Mesendoderm (in vitro differentiated cells): ENCODE results near the gene AFF4.

ENCODE experiments used
- DNase-seq: peaks from one replicate; pipeline ENCODE4 v3.0.0; 2013
- H2AK5ac ChIP-seq: 2 replicates; pipeline ENCODE4 v1.6.1; 2013; ENCODE audit warnings: low read length, inconsistent platforms
- H2BK120ac ChIP-seq: 2 replicates; pipeline ENCODE4 v1.6.1; 2013; ENCODE audit warnings: low read depth, mild to moderate bottlenecking, low read length, moderate library complexity, mixed read lengths
- H2BK15ac ChIP-seq: replicated peaks from 2 replicates; pipeline ENCODE4 v1.6.1; 2013; ENCODE audit warnings: low read depth, mild to moderate bottlenecking, moderate library complexity
- H2BK5ac ChIP-seq: 2 replicates; pipeline ENCODE4 v1.6.1; 2013; ENCODE audit warnings: low read length, inconsistent platforms
- H3K18ac ChIP-seq: 2 replicates; pipeline ENCODE4 v1.6.1; 2013; ENCODE audit warnings: mild to moderate bottlenecking, low read length, mixed read lengths
- H3K23ac ChIP-seq: one replicate; pipeline ENCODE4 v1.6.1; 2013; ENCODE audit warnings: low read length
- H3K27ac ChIP-seq: 2 replicates; pipeline ENCODE4 v1.5.1; 2013; ENCODE audit warnings: low read depth, mild to moderate bottlenecking, inconsistent platforms, low read length, moderate library complexity
- H3K27me3 ChIP-seq: 2 replicates; pipeline ENCODE4 v1.6.1; 2013; ENCODE audit warnings: low read length, control low read depth, mild to moderate bottlenecking, inconsistent platforms; ENCODE audit not compliant: insufficient read depth, poor library complexity
- H3K36me3 ChIP-seq: 2 replicates; pipeline ENCODE4 v1.6.1; 2013; ENCODE audit warnings: low read length, inconsistent platforms; ENCODE audit not compliant: control insufficient read depth, insufficient read depth
- H3K4ac ChIP-seq: one replicate; pipeline ENCODE4 v1.6.1; 2013; ENCODE audit warnings: low read depth, mild to moderate bottlenecking, low read length, moderate library complexity
- H3K4me1 ChIP-seq: 2 replicates; pipeline ENCODE4 v1.6.1; 2013; ENCODE audit warnings: low read depth, low read length, inconsistent platforms; ENCODE audit not compliant: control insufficient read depth
- H3K4me2 ChIP-seq: 2 replicates; pipeline ENCODE4 v1.6.1; 2013; ENCODE audit warnings: low read length
- H3K4me3 ChIP-seq: 2 replicates; pipeline ENCODE4 v1.5.1; 2013; ENCODE audit warnings: mild to moderate bottlenecking, low read length
- H3K56ac ChIP-seq: one replicate; pipeline ENCODE4 v1.6.1; 2013; ENCODE audit warnings: low read length
- H3K79me1 ChIP-seq: 2 replicates; pipeline ENCODE4 v1.6.1; 2013; ENCODE audit warnings: low read length, inconsistent platforms
- H3K79me2 ChIP-seq: 2 replicates; pipeline ENCODE4 v1.6.1; 2013; ENCODE audit warnings: mild to moderate bottlenecking, low read length; ENCODE audit not compliant: control insufficient read depth, insufficient read depth
- H3K9ac ChIP-seq: 2 replicates; pipeline ENCODE4 v1.6.1; 2013; ENCODE audit warnings: low read length, inconsistent platforms
- H4K5ac ChIP-seq: one replicate; pipeline ENCODE4 v1.6.1; 2013; ENCODE audit warnings: low read length
- H4K8ac ChIP-seq: one replicate; pipeline ENCODE4 v1.6.1; 2013; ENCODE audit warnings: low read depth, mild to moderate bottlenecking, control low read depth, low read length, moderate library complexity
- WGBS: extraction: QIAGEN DNeasy Blood & Tissue Kit; methylation state at CpG from one replicate; pipeline ENCODE4 v1.1.7; 2013; ENCODE audit warnings: low lambda C conversion rate, missing lambda C conversion rate; ENCODE audit not compliant: insufficient coverage; ENCODE audit errors: extremely low coverage; 5-methylcytosine and 5-hydroxymethylcytosine counted together

AFF4 gene

DNA sequence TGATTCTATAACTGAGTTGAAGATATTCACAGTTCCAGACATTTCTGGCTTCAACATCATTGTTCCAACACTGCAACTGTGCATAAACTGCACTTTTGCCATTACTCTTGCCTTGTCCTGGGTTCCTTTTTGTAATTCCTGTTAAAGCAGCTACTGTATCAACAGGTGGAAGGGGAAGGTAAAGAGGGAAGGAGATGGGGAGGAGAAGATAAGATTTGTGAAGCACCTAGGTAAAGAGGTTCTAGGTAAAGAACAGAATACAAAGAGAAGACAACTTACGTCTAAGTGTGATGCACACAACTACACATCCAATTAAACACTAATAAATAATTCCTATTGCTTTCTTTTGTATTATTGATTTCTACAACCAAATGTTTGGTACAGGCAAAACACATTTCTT, 53.7 kb downstream of the AFF4 start:
- Histone ChIP-seq H3K23ac (no peak overlapping the region), H2BK15ac (no peak overlapping the region), H3K18ac (no peak overlapping the region), H2BK5ac (no peak overlapping the region), H3K4ac (no peak overlapping the region), H2AK5ac (no peak overlapping the region), H4K8ac (no peak overlapping the region), H3K9ac (no peak overlapping the region), H3K4me2 (no peak overlapping the region), H3K27me3 (no peaks in the 10 kb centered on the region), H2BK120ac (no peak overlapping the region), H3K36me3 (no peaks in the 10 kb centered on the region), H3K27ac (no peak overlapping the region), H3K4me3 (no peak overlapping the region), H4K5ac (no peak overlapping the region), H3K56ac (no peak overlapping the region), H3K79me2 (no peaks in the 10 kb centered on the region), H3K79me1 (peaks cover 2% of the 10 kb centered on the region), H3K4me1 (no peaks in the 10 kb centered on the region)
- no CpG with 5 or more reads among the region's 1 CpG for WGBS
- no peak for DNase-seq

DNA sequence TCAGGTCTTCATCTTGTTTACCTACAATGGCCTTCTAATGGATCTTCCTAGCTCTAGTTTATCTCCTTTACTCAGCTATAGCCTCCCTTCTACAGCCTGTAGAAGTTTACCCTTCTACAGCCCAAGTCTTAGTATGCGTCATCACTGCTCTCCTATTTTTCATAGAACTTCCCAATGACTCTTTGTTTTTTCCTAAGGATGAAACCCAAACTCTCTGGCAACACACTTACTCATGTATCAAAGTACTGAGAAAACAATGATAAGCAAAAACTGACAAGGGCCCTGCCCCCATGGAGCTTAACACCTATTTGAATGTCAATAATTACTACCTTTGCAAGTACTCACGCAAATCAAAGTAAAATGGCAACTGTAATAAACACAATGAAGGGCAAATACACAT, 56.3 kb downstream of the AFF4 start:
- H3K27ac ChIP-seq: no peak overlapping the region
- no peak overlapping the region for H2BK120ac ChIP-seq
- H3K27me3 ChIP-seq: no peaks in the 10 kb centered on the region
- H3K36me3 ChIP-seq: no peaks in the 10 kb centered on the region
- no peak overlapping the region for H3K4ac ChIP-seq
- no peak overlapping the region for H2BK15ac ChIP-seq
- H3K56ac ChIP-seq: no peak overlapping the region
- no peak overlapping the region for H4K8ac ChIP-seq
- no peak overlapping the region for H4K5ac ChIP-seq
- H3K79me1 ChIP-seq: peaks cover 2% of the 10 kb centered on the region
- no peak overlapping the region for H3K4me2 ChIP-seq
- H3K79me2 ChIP-seq: no peaks in the 10 kb centered on the region
- DNase-seq: peak; percentile 13
- H3K18ac ChIP-seq: no peak overlapping the region
- H2BK5ac ChIP-seq: no peak overlapping the region
- no peak overlapping the region for H3K23ac ChIP-seq
- H3K4me1 ChIP-seq: no peaks in the 10 kb centered on the region
- no peak overlapping the region for H3K9ac ChIP-seq
- H3K4me3 ChIP-seq: no peak overlapping the region
- WGBS: no CpG with 5 or more reads among the region's 2 CpGs
- no peak overlapping the region for H2AK5ac ChIP-seq

DNA sequence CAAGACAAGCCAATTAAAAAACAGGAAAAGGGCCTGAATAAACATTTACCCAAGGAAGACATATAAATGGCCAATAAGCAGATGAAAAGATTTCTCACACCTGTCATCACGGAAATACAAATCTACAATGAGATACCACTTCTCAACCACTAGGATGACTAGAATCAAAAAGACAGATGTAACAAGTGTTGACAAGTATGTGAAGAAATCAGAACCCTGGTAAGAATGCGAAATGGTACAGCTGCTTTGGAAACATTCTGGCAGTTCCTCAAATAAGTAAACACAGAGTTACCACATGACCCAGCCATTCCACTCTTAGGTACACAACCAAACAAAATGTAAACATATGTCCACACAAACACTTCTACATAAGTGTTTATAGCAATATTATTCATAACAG, 57.5 kb downstream of the AFF4 start:
- H3K23ac ChIP-seq: no peak overlapping the region
- no peak overlapping the region for H3K27ac ChIP-seq
- no peak overlapping the region for H3K4me3 ChIP-seq
- H3K4me2 ChIP-seq: no peak overlapping the region
- no peak overlapping the region for H4K8ac ChIP-seq
- peaks cover 2% of the 10 kb centered on the region for H3K79me1 ChIP-seq
- no peak overlapping the region for H3K4ac ChIP-seq
- no CpG with 5 or more reads among the region's 2 CpGs for WGBS
- H3K79me2 ChIP-seq: no peaks in the 10 kb centered on the region
- no peak overlapping the region for H2BK5ac ChIP-seq
- no peak for DNase-seq
- H3K36me3 ChIP-seq: no peaks in the 10 kb centered on the region
- H4K5ac ChIP-seq: no peak overlapping the region
- no peaks in the 10 kb centered on the region for H3K4me1 ChIP-seq
- no peak overlapping the region for H2AK5ac ChIP-seq
- no peaks in the 10 kb centered on the region for H3K27me3 ChIP-seq
- H3K56ac ChIP-seq: no peak overlapping the region
- no peak overlapping the region for H2BK15ac ChIP-seq
- H2BK120ac ChIP-seq: no peak overlapping the region
- no peak overlapping the region for H3K9ac ChIP-seq
- no peak overlapping the region for H3K18ac ChIP-seq

- peaks cover 2% of the 10 kb centered on the region for H3K79me1 ChIP-seq
- H4K8ac ChIP-seq: no peak overlapping the region
- H3K4me1 ChIP-seq: no peaks in the 10 kb centered on the region
- H3K4me3 ChIP-seq: no peak overlapping the region
- H3K23ac ChIP-seq: no peak overlapping the region
- H2BK15ac ChIP-seq: no peak overlapping the region
- peaks cover 6% of the 10 kb centered on the region for H3K36me3 ChIP-seq
- DNase-seq: no peak
- no peak overlapping the region for H3K9ac ChIP-seq
- no peak overlapping the region for H3K18ac ChIP-seq
- no peak overlapping the region for H2BK120ac ChIP-seq
- H3K4me2 ChIP-seq: no peak overlapping the region
- H2AK5ac ChIP-seq: no peak overlapping the region
- no peak overlapping the region for H3K27ac ChIP-seq
- no peaks in the 10 kb centered on the region for H3K27me3 ChIP-seq
- no peaks in the 10 kb centered on the region for H3K79me2 ChIP-seq
- no peak overlapping the region for H3K56ac ChIP-seq
- H4K5ac ChIP-seq: no peak overlapping the region
- no peak overlapping the region for H2BK5ac ChIP-seq
- H3K4ac ChIP-seq: no peak overlapping the region
- no CpG with 5 or more reads among the region's 3 CpGs for WGBS
Observed at GRCh38 chr5:132901730-132902129, 61.7 kb downstream of the AFF4 start.

DNA sequence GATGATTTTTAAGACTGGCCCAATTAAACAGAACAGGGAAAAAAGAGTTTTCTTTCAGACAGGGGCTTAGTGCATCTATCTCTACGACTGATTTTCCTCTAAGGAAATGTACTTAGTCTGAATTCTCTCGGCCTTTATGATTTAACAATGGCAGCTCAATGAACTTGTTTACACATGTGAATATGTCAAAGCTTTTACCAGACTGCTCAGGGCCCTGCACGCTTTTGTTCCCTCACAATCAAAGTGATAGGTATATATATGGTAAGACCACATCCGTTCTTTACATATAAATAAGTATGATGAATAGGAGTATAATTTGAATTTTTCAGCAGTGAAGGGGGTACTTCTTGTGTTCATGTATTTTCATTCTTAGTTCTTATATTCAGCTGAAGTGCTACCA, 62.4 kb downstream of the AFF4 start:
- WGBS: no CpG with 5 or more reads among the region's 4 CpGs
- H3K27me3 ChIP-seq: no peaks in the 10 kb centered on the region
- H4K8ac ChIP-seq: no peak overlapping the region
- no peak for DNase-seq
- H3K36me3 ChIP-seq: peaks cover 10% of the 10 kb centered on the region
- no peak overlapping the region for H4K5ac ChIP-seq
- H2AK5ac ChIP-seq: no peak overlapping the region
- no peak overlapping the region for H3K27ac ChIP-seq
- no peak overlapping the region for H2BK15ac ChIP-seq
- no peaks in the 10 kb centered on the region for H3K79me2 ChIP-seq
- H3K4me2 ChIP-seq: no peak overlapping the region
- peaks cover 2% of the 10 kb centered on the region for H3K79me1 ChIP-seq
- H3K9ac ChIP-seq: no peak overlapping the region
- H3K4me3 ChIP-seq: no peak overlapping the region
- no peak overlapping the region for H3K4ac ChIP-seq
- no peak overlapping the region for H3K56ac ChIP-seq
- H3K18ac ChIP-seq: no peak overlapping the region
- no peak overlapping the region for H2BK120ac ChIP-seq
- no peak overlapping the region for H3K23ac ChIP-seq
- no peak overlapping the region for H2BK5ac ChIP-seq
- H3K4me1 ChIP-seq: no peaks in the 10 kb centered on the region

GRCh38 chr5:132898094-132898493, 65.3 kb downstream of the AFF4 start:
- Histone ChIP-seq H3K79me2 (no peaks in the 10 kb centered on the region), H3K4me1 (no peaks in the 10 kb centered on the region), H3K9ac (no peak overlapping the region), H3K4me3 (no peak overlapping the region), H3K27me3 (no peaks in the 10 kb centered on the region), H3K36me3 (peaks cover 12% of the 10 kb centered on the region), H3K79me1 (no peaks in the 10 kb centered on the region), H2BK5ac (no peak overlapping the region), H3K27ac (no peak overlapping the region), H3K56ac (no peak overlapping the region), H2AK5ac (no peak overlapping the region), H3K18ac (no peak overlapping the region), H3K4me2 (no peak overlapping the region), H3K23ac (no peak overlapping the region), H2BK120ac (no peak overlapping the region), H4K5ac (no peak overlapping the region), H4K8ac (no peak overlapping the region), H2BK15ac (no peak overlapping the region), H3K4ac (no peak overlapping the region)
- no CpG with 5 or more reads among the region's 3 CpGs for WGBS
- DNase-seq: no peak
